ENCODE data around the gene TUBB3.
"Not testable (repeated sequence)": the region's sequence is repeated elsewhere in the genome, so short reads cannot be mapped to it uniquely, and the experiment has no call there.

Gene TUBB3

GRCh38 chr16:89902980-89903379 lies 20.2 kb upstream of the TUBB3 start:
- DNase-seq (ENCODE audit: low read depth): no peak

- no peak for DNase-seq (ENCODE audit: low read depth)
Measured at GRCh38 chr16:89903908-89904515, 19.1 kb upstream of the TUBB3 start.

GRCh38 chr16:89904606-89905510 lies 18.3 kb upstream of the TUBB3 start:
- DNase-seq (ENCODE audit: low read depth): no peak

GRCh38 chr16:89905511-89906139 lies 17.5 kb upstream of the TUBB3 start:
- no peak for DNase-seq (ENCODE audit: low read depth)

GRCh38 chr16:89906140-89907025 lies 16.8 kb upstream of the TUBB3 start:
- no peak for DNase-seq (ENCODE audit: low read depth)

GRCh38 chr16:89907055-89907814 lies 15.9 kb upstream of the TUBB3 start:
- DNase-seq (ENCODE audit: low read depth): no peak

GRCh38 chr16:89908236-89908635 lies 14.9 kb upstream of the TUBB3 start:
- DNase-seq (ENCODE audit: low read depth): no peak

- DNase-seq (ENCODE audit: low read depth): peak; percentile 47
Measured at GRCh38 chr16:89909777-89910716, 13.1 kb upstream of the TUBB3 start.

- no peak for DNase-seq (ENCODE audit: low read depth)
Measured at GRCh38 chr16:89910717-89911354, 12.3 kb upstream of the TUBB3 start.

- no peak for DNase-seq (ENCODE audit: low read depth)
Measured at GRCh38 chr16:89911375-89911774, 11.8 kb upstream of the TUBB3 start.

GRCh38 chr16:89912143-89912542 lies 11.0 kb upstream of the TUBB3 start:
- DNase-seq (ENCODE audit: low read depth): no peak

- DNase-seq (ENCODE audit: low read depth): no peak
Measured at GRCh38 chr16:89912627-89913026, 10.5 kb upstream of the TUBB3 start.

- DNase-seq (ENCODE audit: low read depth): no peak
Measured at GRCh38 chr16:89913408-89914387, 9.4 kb upstream of the TUBB3 start.

GRCh38 chr16:89914642-89915285 lies 8.4 kb upstream of the TUBB3 start:
- DNase-seq (ENCODE audit: low read depth): not testable (repeated sequence)

GRCh38 chr16:89915303-89916232 lies 7.6 kb upstream of the TUBB3 start:
- no peak for DNase-seq (ENCODE audit: low read depth)

- peak; percentile 73 for DNase-seq (ENCODE audit: low read depth)
Measured at GRCh38 chr16:89917773-89918452, 5.2 kb upstream of the TUBB3 start.

All from activated gamma-delta T cell treated with anti-CD3 and anti-CD28 coated beads, Interleukin-2, amount 50 U/mL, for 16 hours (primary cell).